H9 (cell line): ENCODE results near the gene MISP. TPM values are rescaled to one million over a fixed set of nuclear protein-coding genes. Genes with fewer than 3 reads are reported as not detected.

Source experiments
- DNase-seq: peaks from one replicate; pipeline ENCODE4 v3.0.0-alpha.2; 2017
- H2AFZ ChIP-seq: one replicate; pipeline ENCODE4 v1.6.1; 2013; ENCODE audit warnings: mild to moderate bottlenecking, low read length, control low read depth, moderate library complexity
- H2AK5ac ChIP-seq: 2 replicates; pipeline ENCODE4 v1.6.1; 2013; ENCODE audit warnings: low read length, control low read depth, mixed read lengths; ENCODE audit not compliant: insufficient read length
- H2BK120ac ChIP-seq: one replicate; pipeline ENCODE4 v1.6.1; 2013; ENCODE audit warnings: low read depth, mild to moderate bottlenecking, low read length, control low read depth, inconsistent platforms; ENCODE audit not compliant: poor library complexity, severe bottlenecking
- H2BK12ac ChIP-seq: 2 replicates; pipeline ENCODE4 v1.6.1; 2013; ENCODE audit warnings: low read length, control low read depth, mixed read lengths, low read depth; ENCODE audit not compliant: insufficient read length
- H2BK15ac ChIP-seq: 2 replicates; pipeline ENCODE4 v1.6.1; 2013; ENCODE audit warnings: low read depth, low read length, control low read depth
- H2BK20ac ChIP-seq: one replicate; pipeline ENCODE4 v1.6.1; 2013; ENCODE audit warnings: low read depth, mild to moderate bottlenecking, low read length, control low read depth, inconsistent platforms; ENCODE audit not compliant: poor library complexity, severe bottlenecking
- H2BK5ac ChIP-seq: 2 replicates; pipeline ENCODE4 v1.6.1; 2013; ENCODE audit warnings: low read length, control low read depth, mixed read lengths; ENCODE audit not compliant: insufficient read length
- H3K14ac ChIP-seq: 2 replicates; pipeline ENCODE4 v1.6.1; 2013; ENCODE audit warnings: low read length, control low read depth; ENCODE audit not compliant: insufficient read depth
- H3K18ac ChIP-seq: 2 replicates; pipeline ENCODE4 v1.6.1; 2013; ENCODE audit warnings: low read depth, mild to moderate bottlenecking, mixed read lengths, low read length, control low read depth; ENCODE audit not compliant: insufficient read length
- H3K23ac ChIP-seq: 2 replicates; pipeline ENCODE4 v1.6.1; 2013; ENCODE audit warnings: low read length, control low read depth, mixed read lengths, low read depth; ENCODE audit not compliant: insufficient read length
- H3K23me2 ChIP-seq: 2 replicates; pipeline ENCODE4 v1.6.1; 2013; ENCODE audit warnings: low read depth, mild to moderate bottlenecking, mixed read lengths, low read length, control low read depth; ENCODE audit not compliant: insufficient read length, poor library complexity, severe bottlenecking
- H3K27ac ChIP-seq: 2 replicates; pipeline ENCODE4 v1.5.1; 2013; ENCODE audit warnings: low read length, control low read depth, mixed read lengths, low read depth; ENCODE audit not compliant: insufficient read length
- H3K27me3 ChIP-seq: 2 replicates; pipeline ENCODE4 v1.6.1; 2013; ENCODE audit warnings: low read length, control low read depth, inconsistent platforms; ENCODE audit not compliant: insufficient read depth
- H3K4ac ChIP-seq: 2 replicates; pipeline ENCODE4 v1.6.1; 2013; ENCODE audit warnings: low read depth, mild to moderate bottlenecking, control low read depth, inconsistent platforms, low read length, moderate library complexity
- H3K4me1 ChIP-seq: 2 replicates; pipeline ENCODE4 v1.6.1; 2013; ENCODE audit warnings: low read length, control low read depth, inconsistent platforms; ENCODE audit not compliant: insufficient read depth
- H3K4me2 ChIP-seq: 2 replicates; pipeline ENCODE4 v1.6.1; 2013; ENCODE audit warnings: low read length, control low read depth, mixed read lengths; ENCODE audit not compliant: insufficient read length, insufficient read depth
- H3K56ac ChIP-seq: 2 replicates; pipeline ENCODE4 v1.6.1; 2013; ENCODE audit warnings: low read depth, mild to moderate bottlenecking, mixed read lengths, low read length, control low read depth; ENCODE audit not compliant: insufficient read length
- H3K79me1 ChIP-seq: 2 replicates; pipeline ENCODE4 v1.6.1; 2013; ENCODE audit warnings: low read depth, mild to moderate bottlenecking, moderate library complexity, low read length, control low read depth, inconsistent platforms; ENCODE audit not compliant: insufficient read depth, poor library complexity, severe bottlenecking
- H3K79me2 ChIP-seq: 2 replicates; pipeline ENCODE4 v1.6.1; 2013; ENCODE audit warnings: low read length, control low read depth, inconsistent platforms; ENCODE audit not compliant: insufficient read depth
- H3K9ac ChIP-seq: 2 replicates; pipeline ENCODE4 v1.6.1; 2013; ENCODE audit warnings: low read length, control low read depth, mixed read lengths; ENCODE audit not compliant: insufficient read length; ENCODE audit errors: extremely low read depth
- H3K9me3 ChIP-seq: one replicate; pipeline ENCODE4 v1.6.1; 2013; ENCODE audit warnings: low read depth, low read length, inconsistent platforms; ENCODE audit not compliant: control insufficient read depth
- H3T11ph ChIP-seq: one replicate; pipeline ENCODE4 v1.6.1; 2013; ENCODE audit warnings: mild to moderate bottlenecking, low read length, control low read depth, inconsistent platforms
- H4K20me1 ChIP-seq: one replicate; pipeline ENCODE4 v1.6.1; 2013; ENCODE audit not compliant: control insufficient read depth, insufficient read length, insufficient read depth
- H4K5ac ChIP-seq: 2 replicates; pipeline ENCODE4 v1.6.1; 2013; ENCODE audit warnings: low read depth, mild to moderate bottlenecking, mixed read lengths, low read length, control low read depth; ENCODE audit not compliant: insufficient read length
- H4K8ac ChIP-seq: replicated peaks from 2 replicates; pipeline ENCODE4 v1.6.1; 2013; ENCODE audit warnings: low read length, control low read depth, mixed read lengths, low read depth; ENCODE audit not compliant: insufficient read length
- H4K91ac ChIP-seq: 2 replicates; pipeline ENCODE4 v1.6.1; 2013; ENCODE audit warnings: low read depth, mild to moderate bottlenecking, moderate library complexity, mixed read lengths, low read length, control low read depth; ENCODE audit not compliant: insufficient read length
- H3K27ac Mint-ChIP-seq, 3 experiments: 2 replicates in 2 of 3; 3 replicates in 1 of 3; pipeline ENCODE4 v1.8.0; 2020 to 2021; ENCODE audit warnings: mixed read lengths in 3 of 3, mild to moderate bottlenecking in 1 of 3, moderate library complexity in 1 of 3
- H3K27me3 Mint-ChIP-seq: 2 replicates; pipeline ENCODE4 v1.8.0; 2021; ENCODE audit warnings: low read depth, mild to moderate bottlenecking, moderate library complexity, mixed read lengths
- H3K36me3 Mint-ChIP-seq, 3 experiments: 2 replicates in 2 of 3; 3 replicates in 1 of 3; pipeline ENCODE4 v1.8.0; 2020 to 2021; ENCODE audit warnings: low read depth in 3 of 3, mixed read lengths in 3 of 3; ENCODE audit not compliant: insufficient read depth in 1 of 3
- H3K4me1 Mint-ChIP-seq, 2 experiments: 2 replicates each; pipeline ENCODE4 v1.8.0; 2020; ENCODE audit warnings: mixed read lengths in 2 of 2
- H3K4me3 Mint-ChIP-seq, 2 experiments: 2 replicates in 1 of 2; 3 replicates in 1 of 2; pipeline ENCODE4 v1.8.0; 2020 to 2021; ENCODE audit warnings: mild to moderate bottlenecking in 2 of 2, mixed read lengths in 2 of 2, moderate library complexity in 1 of 2
- H3K9me3 Mint-ChIP-seq, 2 experiments: 2 replicates in 1 of 2; 3 replicates in 1 of 2; pipeline ENCODE4 v1.8.0; 2020; ENCODE audit warnings: mild to moderate bottlenecking in 2 of 2, mixed read lengths in 2 of 2, moderate library complexity in 1 of 2
- WGBS: extraction: QIAGEN DNeasy Blood & Tissue Kit; methylation state at CpG from one replicate; pipeline ENCODE4 v1.1.7; 2013; ENCODE audit warnings: missing lambda C conversion rate, low lambda C conversion rate, mixed read lengths; ENCODE audit not compliant: insufficient read length; ENCODE audit errors: extremely low coverage; 5-methylcytosine and 5-hydroxymethylcytosine counted together
- total RNA-seq: library from RNA; stranded (reverse); gene quantifications from 2 replicates; pipeline ENCODE4 v1.2.1, GENCODE V29; 2021
- TF ChIP-seq, protein P1 (sequence below): fragments of 200-600 bp; sonication (generic); conservative IDR thresholded peaks from 3 replicates; pipeline ENCODE4 v1.8.0; 2021; ENCODE audit warnings: antibody characterized with exemption, mild to moderate bottlenecking

The MISP gene
- total RNA-seq, 1 experiment from 2014 or later, result 0.44 TPM

DNA sequence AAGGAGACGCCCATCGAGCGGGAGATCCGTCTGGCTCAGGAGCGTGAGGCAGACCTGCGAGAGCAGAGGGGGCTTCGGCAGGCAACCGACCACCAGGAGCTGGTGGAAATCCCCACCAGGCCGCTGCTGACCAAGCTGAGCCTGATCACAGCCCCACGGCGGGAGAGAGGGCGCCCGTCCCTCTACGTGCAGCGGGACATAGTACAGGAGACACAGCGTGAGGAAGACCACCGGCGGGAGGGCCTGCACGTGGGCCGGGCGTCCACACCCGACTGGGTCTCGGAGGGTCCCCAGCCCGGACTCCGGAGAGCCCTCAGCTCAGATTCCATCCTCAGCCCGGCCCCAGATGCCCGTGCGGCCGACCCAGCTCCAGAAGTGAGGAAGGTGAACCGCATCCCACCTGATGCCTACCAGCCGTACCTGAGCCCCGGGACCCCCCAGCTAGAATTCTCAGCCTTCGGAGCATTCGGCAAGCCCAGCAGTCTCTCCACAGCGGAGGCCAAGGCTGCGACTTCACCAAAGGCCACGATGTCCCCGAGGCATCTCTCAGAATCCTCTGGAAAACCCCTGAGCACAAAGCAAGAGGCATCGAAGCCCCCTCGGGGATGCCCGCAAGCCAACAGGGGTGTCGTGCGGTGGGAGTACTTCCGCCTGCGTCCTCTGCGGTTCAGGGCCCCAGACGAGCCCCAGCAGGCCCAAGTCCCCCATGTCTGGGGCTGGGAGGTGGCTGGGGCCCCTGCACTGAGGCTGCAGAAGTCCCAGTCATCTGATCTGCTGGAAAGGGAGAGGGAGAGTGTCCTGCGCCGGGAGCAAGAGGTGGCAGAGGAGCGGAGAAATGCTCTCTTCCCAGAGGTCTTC lies 7.1 kb downstream of the MISP start:
- no peak overlapping the region for H3K4me3 Mint-ChIP-seq
- no CpG with 5 or more reads among the region's 50 CpGs for WGBS
- Histone ChIP-seq H3K27ac (no peak overlapping the region), H3K4ac (no peak overlapping the region), H2BK5ac (no peak overlapping the region), H4K5ac (no peak overlapping the region), H2BK12ac (no peak overlapping the region), H2AK5ac (no peak overlapping the region), H2BK20ac (no peak overlapping the region), H3K4me2 (no peak overlapping the region), H3K23me2 (no peaks in the 10 kb centered on the region), H3K23ac (no peak overlapping the region), H3K27me3 (no peaks in the 10 kb centered on the region), H3K79me1 (no peaks in the 10 kb centered on the region), H2BK120ac (no peak overlapping the region), H3K79me2 (no peaks in the 10 kb centered on the region), H3K56ac (no peak overlapping the region), H4K91ac (no peak overlapping the region), H3K9me3 (no peaks in the 10 kb centered on the region), H4K8ac (no peak overlapping the region), H3K14ac (no peak overlapping the region; the same call in 1 of the 2 replicates), H3K9ac (no peak overlapping the region), H2AFZ (no peak overlapping the region), H3K4me1 (no peaks in the 10 kb centered on the region), H4K20me1 (no peaks in the 10 kb centered on the region), H3T11ph (no peak overlapping the region), H3K18ac (no peak overlapping the region), H2BK15ac (no peak overlapping the region)
- H3K27ac Mint-ChIP-seq, result no peak overlapping the region
- peaks cover 0 to 4% (median 3%) of the 10 kb centered on the region in 3 experiments; a peak in 4 of 7 replicates for H3K36me3 Mint-ChIP-seq
- peaks cover 16 to 17% of the 10 kb centered on the region in 2 experiments for H3K9me3 Mint-ChIP-seq
- TF ChIP-seq, protein P1, sequence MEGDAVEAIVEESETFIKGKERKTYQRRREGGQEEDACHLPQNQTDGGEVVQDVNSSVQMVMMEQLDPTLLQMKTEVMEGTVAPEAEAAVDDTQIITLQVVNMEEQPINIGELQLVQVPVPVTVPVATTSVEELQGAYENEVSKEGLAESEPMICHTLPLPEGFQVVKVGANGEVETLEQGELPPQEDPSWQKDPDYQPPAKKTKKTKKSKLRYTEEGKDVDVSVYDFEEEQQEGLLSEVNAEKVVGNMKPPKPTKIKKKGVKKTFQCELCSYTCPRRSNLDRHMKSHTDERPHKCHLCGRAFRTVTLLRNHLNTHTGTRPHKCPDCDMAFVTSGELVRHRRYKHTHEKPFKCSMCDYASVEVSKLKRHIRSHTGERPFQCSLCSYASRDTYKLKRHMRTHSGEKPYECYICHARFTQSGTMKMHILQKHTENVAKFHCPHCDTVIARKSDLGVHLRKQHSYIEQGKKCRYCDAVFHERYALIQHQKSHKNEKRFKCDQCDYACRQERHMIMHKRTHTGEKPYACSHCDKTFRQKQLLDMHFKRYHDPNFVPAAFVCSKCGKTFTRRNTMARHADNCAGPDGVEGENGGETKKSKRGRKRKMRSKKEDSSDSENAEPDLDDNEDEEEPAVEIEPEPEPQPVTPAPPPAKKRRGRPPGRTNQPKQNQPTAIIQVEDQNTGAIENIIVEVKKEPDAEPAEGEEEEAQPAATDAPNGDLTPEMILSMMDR, result no peak
- peak; percentile 20 for DNase-seq
- H3K4me1 Mint-ChIP-seq, result 0 out of 4 replicates have a peak, but pooled peaks cover 0 to 2% of the 10 kb centered on the region in 2 experiments
- peaks cover 12% of the 10 kb centered on the region for H3K27me3 Mint-ChIP-seq
